Measurements from ENCODE around the gene ESYT1. TPM values are rescaled to one million over a fixed set of nuclear protein-coding genes. Genes with fewer than 3 reads are reported as not detected.

ESYT1 gene
- total and polyA plus RNA-seq, 8 donors = 8.6 to 142 (median 29.7) TPM

GRCh38 chr12:56157201-56158028 is 29.3 kb downstream of the ESYT1 start:
- peak; percentile 73 to 93 for DNase-seq
- peaks cover 30 to 32% (median 30%) of the 10 kb centered on the region in 4 donors for H3K36me3 ChIP-seq
- intact Hi-C loops (cut with DNase I; ENCODE audit: low total_unique reads) = no loop called here
- WGBS, 5 donors = 2 to 4% (median 3%) methylated on average over 45 of the region's 45 CpGs
- peak in 2 of 3 donors; percentile 41 to 49 for TF ChIP-seq POLR2AphosphoS5 (IDR thresholded peaks at IDR 0.05)
- peak in 5 of 7 experiments; percentile 57 to 77 (median 71) for TF ChIP-seq CTCF (IDR thresholded peaks at IDR 0.05)
- TF ChIP-seq POLR2A (IDR thresholded peaks at IDR 0.05) = no peak
- peak overlapping the region; percentile 71 to 85 (median 74) for H3K4me3 ChIP-seq
- H3K27me3 ChIP-seq = no peaks in the 10 kb centered on the region
- H3K4me1 ChIP-seq = peaks cover 35 to 62% (median 58%) of the 10 kb centered on the region in 4 donors
- peak overlapping the region; percentile 95 to 99 (median 97) for H3K27ac ChIP-seq
- no peaks in the 10 kb centered on the region for H3K9me3 ChIP-seq

DNA sequence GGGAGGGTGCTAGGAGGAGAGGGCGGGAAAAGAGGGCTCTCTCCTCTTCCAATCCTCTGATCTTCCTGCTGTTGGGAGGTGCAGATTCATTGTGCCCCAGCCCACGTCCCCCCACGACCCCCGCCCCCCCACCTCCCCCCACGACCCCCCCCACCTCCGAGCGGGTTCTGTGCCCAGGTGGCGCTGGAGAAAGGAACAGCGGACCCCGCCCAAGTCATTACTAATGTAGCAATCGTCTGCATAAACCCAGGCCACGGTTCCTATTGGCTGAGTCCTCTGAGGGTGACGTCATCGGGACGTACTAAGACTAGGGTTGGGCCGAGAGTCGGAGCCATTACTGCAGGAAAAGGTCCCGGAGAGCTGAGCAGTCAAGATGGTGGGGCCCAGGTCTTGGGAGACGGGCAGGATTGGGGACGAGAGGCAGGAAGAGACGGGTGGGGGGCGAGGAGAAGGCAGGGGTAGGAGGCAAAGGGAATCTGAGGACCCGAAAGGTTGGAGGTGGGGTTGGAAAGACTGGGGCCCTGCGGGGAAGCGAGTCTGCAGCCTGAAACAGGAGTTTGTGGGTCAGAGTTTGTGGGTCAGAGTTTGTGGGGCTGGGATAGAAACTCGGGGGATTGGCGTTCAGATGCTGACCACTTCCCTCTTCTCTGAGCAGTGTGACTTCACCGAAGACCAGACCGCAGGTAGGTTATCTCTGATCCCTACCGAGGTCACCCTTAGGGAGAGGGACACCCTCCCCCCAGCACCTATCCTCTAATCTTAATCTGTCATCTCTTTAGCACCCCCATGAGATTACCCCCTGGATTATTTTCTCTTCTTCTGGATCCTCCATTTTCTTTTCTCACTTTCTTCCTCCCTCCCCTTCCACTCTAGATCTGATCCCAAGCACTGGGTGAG is 30.2 kb downstream of the ESYT1 start, which contains the start of gene MYL6:
Gene MYL6 (plus strand): TSS at position 331 of the 897 bp plus-strand sequence. CDS start 43 bp downstream, at position 374.
- Histone ChIP-seq H3K4me1 (peaks cover 31 to 63% (median 55%) of the 10 kb centered on the region in 4 donors), H3K27ac (peak within 1 kb of the TSS; percentile 95 to 99 (median 97)), H3K27me3 (no peaks in the 10 kb centered on the region), H3K4me3 (peak within 1 kb of the TSS; percentile 71 to 85 (median 74)), H3K36me3 (peaks cover 39 to 41% (median 39%) of the 10 kb centered on the region in 4 donors), H3K9me3 (no peaks in the 10 kb centered on the region)
- DNase-seq = peak; percentile 98 to 99
- 0 to 1% (median 0%) methylated on average over 27 to 30 of the region's 30 CpGs for WGBS, 5 donors
- intact Hi-C loops (cut with DNase I; ENCODE audit: low total_unique reads) = no loop called here
- TF ChIP-seq POLR2A (IDR thresholded peaks at IDR 0.05) (peak in 3 of 4 donors; percentile 95 to 99 (median 99)), POLR2AphosphoS5 (IDR thresholded peaks at IDR 0.05) (peak; percentile 100), EP300 (IDR thresholded peaks at IDR 0.05) (no peak)

DNA sequence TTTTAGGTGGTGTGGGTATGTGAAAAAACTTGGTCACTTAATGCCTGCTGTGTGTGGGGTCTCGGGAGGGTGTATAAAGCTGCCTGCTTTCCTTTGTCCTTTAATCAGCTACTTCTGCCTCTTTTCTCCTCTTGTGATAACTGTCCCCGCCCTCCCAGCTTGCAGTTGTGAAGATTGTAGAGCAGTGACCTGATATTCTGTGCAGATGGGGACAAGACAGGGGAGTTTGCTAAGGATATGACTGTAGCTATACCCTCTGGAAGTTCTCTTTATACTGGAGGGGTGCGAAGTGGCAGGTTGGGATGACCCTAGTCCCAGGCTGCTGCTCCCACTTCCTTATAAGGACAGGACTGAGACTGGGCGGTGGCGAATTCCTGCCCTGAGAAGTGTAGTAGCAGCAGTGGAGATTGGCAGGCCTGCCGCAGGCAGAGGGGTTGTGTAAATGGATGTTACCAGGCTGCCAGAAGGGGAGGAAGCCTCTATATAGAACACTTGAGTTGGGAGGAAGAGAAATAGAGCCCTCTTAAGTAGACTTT is 30.9 kb downstream of the ESYT1 start:
- DNase-seq = peak; percentile 82 to 91
- intact Hi-C loops (cut with DNase I; ENCODE audit: low total_unique reads) = no loop called here
- Histone ChIP-seq H3K4me3 (peak overlapping the region; percentile 71 to 85 (median 74)), H3K4me1 (peaks cover 31 to 63% (median 50%) of the 10 kb centered on the region in 4 donors), H3K27ac (peak overlapping the region; percentile 95 to 99 (median 97)), H3K27me3 (no peaks in the 10 kb centered on the region), H3K36me3 (peaks cover 46 to 48% (median 46%) of the 10 kb centered on the region in 4 donors), H3K9me3 (no peaks in the 10 kb centered on the region)
- TF ChIP-seq CTCF (IDR thresholded peaks at IDR 0.05) = no peak
- peak; percentile 43 to 82 (median 76) for TF ChIP-seq POLR2AphosphoS5 (IDR thresholded peaks at IDR 0.05)
- WGBS, 5 donors = 0 to 1% (median 0%) methylated on average over 6 of the region's 6 CpGs

- intact Hi-C loops (cut with DNase I; ENCODE audit: low total_unique reads) = loop anchor here (5.0 kb wide), 1 partner anchor 37 kb away; no protein-coding TSS in a partner anchor
- 8 to 21% (median 15%) methylated on average over 8 of the region's 8 CpGs for WGBS, 5 donors
- Histone ChIP-seq H3K27ac (peak overlapping the region; percentile 95 to 99 (median 97)), H3K4me1 (peaks cover 31 to 69% (median 49%) of the 10 kb centered on the region in 4 donors), H3K4me3 (peak overlapping the region; percentile 71 to 85 (median 74)), H3K36me3 (peaks cover 52 to 54% (median 52%) of the 10 kb centered on the region in 4 donors), H3K27me3 (no peaks in the 10 kb centered on the region), H3K9me3 (no peaks in the 10 kb centered on the region)
- no peak for TF ChIP-seq POLR2A (IDR thresholded peaks at IDR 0.05)
- TF ChIP-seq POLR2AphosphoS5 (IDR thresholded peaks at IDR 0.05) = no peak
- no peak for TF ChIP-seq CTCF (IDR thresholded peaks at IDR 0.05)
- TF ChIP-seq EP300 (IDR thresholded peaks at IDR 0.05) = no peak
- DNase-seq = peak in 1 of 2 donors; percentile 17
Observed at GRCh38 chr12:56159482-56160192, 31.6 kb downstream of the ESYT1 start.
